ENCODE results near the gene RUFY3. TPM values are rescaled to one million over a fixed set of nuclear protein-coding genes. Genes with fewer than 3 reads are reported as not detected.
"Not testable (repeated sequence)": the region's sequence is repeated elsewhere in the genome, so short reads cannot be mapped to it uniquely, and the experiment has no call there.

The RUFY3 gene
- total and polyA plus RNA-seq, 5 experiments from 2014 or later: 8.4 to 42.9 (median 9.3) TPM

GRCh38 chr4:70760662-70761061 lies 38.9 kb downstream of the RUFY3 start:
- no peaks in the 10 kb centered on the region for H3K27me3 Mint-ChIP-seq
- ATAC-seq (no peak), DNase-seq (no peak)
- no peak overlapping the region for H3K4me3 Mint-ChIP-seq
- H3K36me3 Mint-ChIP-seq: peaks cover 21 to 28% (median 27%) of the 10 kb centered on the region in 3 donors
- H3K27ac Mint-ChIP-seq: peak overlapping the region in 1 of 10 donors; percentile 0
- POLR2A ChIA-PET: no interaction called here
- H3K4me1 Mint-ChIP-seq: peaks cover 13 to 27% (median 18%) of the 10 kb centered on the region in 4 donors
- peaks cover 0 to 5% (median 0%) of the 10 kb centered on the region in 9 donors for H3K9me3 Mint-ChIP-seq

- H3K27ac Mint-ChIP-seq: peak overlapping the region in 1 of 10 donors; percentile 0
- POLR2A ChIA-PET: no interaction called here
- peaks cover 15 to 31% (median 30%) of the 10 kb centered on the region in 3 donors for H3K36me3 Mint-ChIP-seq
- no peak for ATAC-seq
- no peak overlapping the region for H3K4me3 Mint-ChIP-seq
- H3K4me1 Mint-ChIP-seq: peaks cover 12 to 27% (median 17%) of the 10 kb centered on the region in 4 donors
- no peak for DNase-seq
- H3K27me3 Mint-ChIP-seq: no peaks in the 10 kb centered on the region
- peaks cover 0 to 2% (median 0%) of the 10 kb centered on the region in 9 donors for H3K9me3 Mint-ChIP-seq
Observed at GRCh38 chr4:70761276-70761816, 39.6 kb downstream of the RUFY3 start.

- ATAC-seq (no peak), DNase-seq (no peak)
- Mint-ChIP-seq H3K27ac (no peak overlapping the region), H3K27me3 (no peaks in the 10 kb centered on the region), H3K4me3 (no peak overlapping the region), H3K4me1 (peaks cover 2 to 21% (median 12%) of the 10 kb centered on the region in 4 donors), H3K36me3 (peaks cover 14 to 53% (median 40%) of the 10 kb centered on the region in 3 donors), H3K9me3 (peaks cover 0 to 2% (median 0%) of the 10 kb centered on the region in 9 donors)
- POLR2A ChIA-PET: no interaction called here
Observed at GRCh38 chr4:70765368-70765767, 43.6 kb downstream of the RUFY3 start.

- ATAC-seq (no peak), DNase-seq (no peak)
- H3K36me3 Mint-ChIP-seq: peaks cover 14 to 60% (median 41%) of the 10 kb centered on the region in 3 donors
- peaks cover 2 to 20% (median 11%) of the 10 kb centered on the region in 4 donors for H3K4me1 Mint-ChIP-seq
- H3K27ac Mint-ChIP-seq: peak overlapping the region in 1 of 10 donors; percentile 39
- no peak overlapping the region for H3K4me3 Mint-ChIP-seq
- H3K27me3 Mint-ChIP-seq: no peaks in the 10 kb centered on the region
- peaks cover 0 to 2% (median 0%) of the 10 kb centered on the region in 9 donors for H3K9me3 Mint-ChIP-seq
- POLR2A ChIA-PET: no interaction called here
Observed at GRCh38 chr4:70768301-70768948, 46.7 kb downstream of the RUFY3 start.

- peak overlapping the region in 2 of 10 donors; percentile 9 to 34 for H3K4me3 Mint-ChIP-seq
- H3K4me1 Mint-ChIP-seq: peaks cover 2 to 20% (median 11%) of the 10 kb centered on the region in 4 donors
- H3K36me3 Mint-ChIP-seq: peaks cover 5 to 54% (median 32%) of the 10 kb centered on the region in 3 donors
- POLR2A ChIA-PET, H3K27me3 Mint-ChIP-seq, H3K9me3 Mint-ChIP-seq: not testable (repeated sequence)
- H3K27ac Mint-ChIP-seq: peak overlapping the region in 4 of 10 donors; percentile 2 to 85 (median 41)
- DNase-seq (peak in 4 of 10 donors; percentile 5 to 55 (median 34)), ATAC-seq (peak in 1 of 2 donors; percentile 62)
Observed at GRCh38 chr4:70769396-70769795, 47.6 kb downstream of the RUFY3 start.

- peaks cover 2 to 18% (median 11%) of the 10 kb centered on the region in 4 donors for H3K4me1 Mint-ChIP-seq
- H3K4me3 Mint-ChIP-seq: no peak overlapping the region
- no peaks in the 10 kb centered on the region for H3K27me3 Mint-ChIP-seq
- no peak overlapping the region for H3K27ac Mint-ChIP-seq
- POLR2A ChIA-PET: interaction anchor here (0.6 kb wide), 1 partner anchor 19 kb away, joined by 5 read pairs; no protein-coding TSS in a partner anchor
- H3K9me3 Mint-ChIP-seq: no peaks in the 10 kb centered on the region
- no peak for ATAC-seq
- DNase-seq: no peak
- H3K36me3 Mint-ChIP-seq: peaks cover 0 to 38% (median 12%) of the 10 kb centered on the region in 3 donors
Observed at GRCh38 chr4:70772929-70773555, 51.3 kb downstream of the RUFY3 start.

GRCh38 chr4:70778888-70779422 lies 57.2 kb downstream of the RUFY3 start:
- POLR2A ChIA-PET: no interaction called here
- no peaks in the 10 kb centered on the region for H3K27me3 Mint-ChIP-seq

GRCh38 chr4:70783096-70783495 lies 61.3 kb downstream of the RUFY3 start:
- no peak overlapping the region for H3K27ac Mint-ChIP-seq
- peaks cover under 1 to 54% (median 17%) of the 10 kb centered on the region in 3 donors for H3K36me3 Mint-ChIP-seq
- no peaks in the 10 kb centered on the region for H3K4me1 Mint-ChIP-seq
- no peaks in the 10 kb centered on the region for H3K27me3 Mint-ChIP-seq
- no peak overlapping the region for H3K4me3 Mint-ChIP-seq
- POLR2A ChIA-PET: no interaction called here
- no peaks in the 10 kb centered on the region for H3K9me3 Mint-ChIP-seq
- DNase-seq (no peak), ATAC-seq (no peak)

More at GRCh38 chr4:70778888-70779422, 57.2 kb downstream of the RUFY3 start:
- Mint-ChIP-seq H3K4me1 (no peaks in the 10 kb centered on the region), H3K4me3 (no peak overlapping the region), H3K36me3 (peaks cover 0 to 39% (median 13%) of the 10 kb centered on the region in 3 donors), H3K27ac (peak overlapping the region in 1 of 10 donors; percentile 45), H3K9me3 (no peaks in the 10 kb centered on the region)
- ATAC-seq (no peak), DNase-seq (no peak)

- H3K9me3 Mint-ChIP-seq: no peaks in the 10 kb centered on the region
- ATAC-seq (no peak), DNase-seq (no peak)
- no peaks in the 10 kb centered on the region for H3K27me3 Mint-ChIP-seq
- peaks cover 12 to 59% (median 15%) of the 10 kb centered on the region in 3 donors for H3K36me3 Mint-ChIP-seq
- H3K4me3 Mint-ChIP-seq: no peak overlapping the region
- POLR2A ChIA-PET: no interaction called here
- peaks cover 0 to 2% (median 0%) of the 10 kb centered on the region in 4 donors for H3K4me1 Mint-ChIP-seq
- H3K27ac Mint-ChIP-seq: no peak overlapping the region
Observed at GRCh38 chr4:70787496-70787895, 65.7 kb downstream of the RUFY3 start.

GRCh38 chr4:70788733-70789132 lies 67.0 kb downstream of the RUFY3 start:
- H3K36me3 Mint-ChIP-seq: peaks cover 12 to 64% (median 19%) of the 10 kb centered on the region in 3 donors
- POLR2A ChIA-PET: no interaction called here

GRCh38 chr4:70793626-70794025 lies 71.9 kb downstream of the RUFY3 start:
- Mint-ChIP-seq H3K4me3 (no peak overlapping the region), H3K4me1 (no peaks in the 10 kb centered on the region), H3K27me3 (no peaks in the 10 kb centered on the region), H3K27ac (peak overlapping the region in 1 of 10 donors; percentile 11), H3K9me3 (peaks cover 0 to 5% (median 0%) of the 10 kb centered on the region in 9 donors), H3K36me3 (peaks cover 17 to 62% (median 33%) of the 10 kb centered on the region in 3 donors)
- POLR2A ChIA-PET: no interaction called here
- no peak for DNase-seq
- ATAC-seq: no peak

More at GRCh38 chr4:70788733-70789132, 67.0 kb downstream of the RUFY3 start:
- Mint-ChIP-seq H3K27me3 (no peaks in the 10 kb centered on the region), H3K4me3 (no peak overlapping the region), H3K9me3 (no peaks in the 10 kb centered on the region), H3K27ac (no peak overlapping the region), H3K4me1 (peaks cover 0 to 2% (median 0%) of the 10 kb centered on the region in 4 donors)
- ATAC-seq (no peak), DNase-seq (no peak)

- ATAC-seq: peak; percentile 53 to 77
Observed at GRCh38 chr4:70801265-70801809, 79.6 kb downstream of the RUFY3 start.

More at GRCh38 chr4:70801265-70801809, 79.6 kb downstream of the RUFY3 start:
- Mint-ChIP-seq H3K27ac (peak overlapping the region; percentile 3 to 87 (median 76)), H3K36me3 (peaks cover 5 to 17% (median 5%) of the 10 kb centered on the region in 3 donors), H3K27me3 (no peaks in the 10 kb centered on the region), H3K9me3 (peaks cover 0 to 1% (median 0%) of the 10 kb centered on the region in 9 donors), H3K4me3 (peak overlapping the region in 5 of 10 donors; percentile 1 to 54 (median 28)), H3K4me1 (peaks cover 10 to 26% (median 23%) of the 10 kb centered on the region in 4 donors)
- DNase-seq: peak in 3 of 10 donors; percentile 10 to 51 (median 43)
- POLR2A ChIA-PET: no interaction called here

All from naive thymus-derived CD8-positive, alpha-beta T cell (primary cell).